Measurements from ENCODE around the gene HERC5.

- TF ChIP-seq, protein P1, sequence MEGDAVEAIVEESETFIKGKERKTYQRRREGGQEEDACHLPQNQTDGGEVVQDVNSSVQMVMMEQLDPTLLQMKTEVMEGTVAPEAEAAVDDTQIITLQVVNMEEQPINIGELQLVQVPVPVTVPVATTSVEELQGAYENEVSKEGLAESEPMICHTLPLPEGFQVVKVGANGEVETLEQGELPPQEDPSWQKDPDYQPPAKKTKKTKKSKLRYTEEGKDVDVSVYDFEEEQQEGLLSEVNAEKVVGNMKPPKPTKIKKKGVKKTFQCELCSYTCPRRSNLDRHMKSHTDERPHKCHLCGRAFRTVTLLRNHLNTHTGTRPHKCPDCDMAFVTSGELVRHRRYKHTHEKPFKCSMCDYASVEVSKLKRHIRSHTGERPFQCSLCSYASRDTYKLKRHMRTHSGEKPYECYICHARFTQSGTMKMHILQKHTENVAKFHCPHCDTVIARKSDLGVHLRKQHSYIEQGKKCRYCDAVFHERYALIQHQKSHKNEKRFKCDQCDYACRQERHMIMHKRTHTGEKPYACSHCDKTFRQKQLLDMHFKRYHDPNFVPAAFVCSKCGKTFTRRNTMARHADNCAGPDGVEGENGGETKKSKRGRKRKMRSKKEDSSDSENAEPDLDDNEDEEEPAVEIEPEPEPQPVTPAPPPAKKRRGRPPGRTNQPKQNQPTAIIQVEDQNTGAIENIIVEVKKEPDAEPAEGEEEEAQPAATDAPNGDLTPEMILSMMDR (IDR thresholded peaks at IDR 0.05): no peak
- no peak for TF ChIP-seq POLR2A (IDR thresholded peaks at IDR 0.05)
These were observed 32.3 kb downstream of the HERC5 start for GRCh38 chr4:88489100-88489761.
